H1 (cell line): ENCODE results near the gene PROZ. TPM values are rescaled to one million over a fixed set of nuclear protein-coding genes. Genes with fewer than 3 reads are reported as not detected.
A peak's percentile ranks its signal among the peaks of the same experiment; 100 is the strongest.

Experiments used
- CTCF ChIA-PET: fragments of 300-600 bp; sonication (Branson Sonifier 250); formaldehyde crosslinking; loops from one replicate; lab custom pipeline; 2021; ENCODE audit not compliant: partially characterized antibody; lab: Charles Lee
- POLR2A ChIA-PET: fragments of 300-600 bp; sonication (Branson Sonifier 250); formaldehyde crosslinking; loops from one replicate; lab custom pipeline; 2021; ENCODE audit warnings: inconsistent platforms; ENCODE audit not compliant: partially characterized antibody; lab: Charles Lee
- DNase-seq, 2 experiments: peaks; one replicate each; pipeline versions ENCODE4 v3.0.0 to v3.0.0-alpha.2; 2010 to 2022; ENCODE audit warnings: low spot score in 2 of 2, low read depth in 1 of 2, mixed read lengths in 1 of 2
- FAIRE-seq: peaks from 2 replicates; lab custom pipeline; 2011; peaks lifted over from hg19 to GRCh38; lab: Jason Lieb, UNC
- H2AFZ ChIP-seq: 2 replicates; pipeline ENCODE4 v1.8.1; 2012; ENCODE audit warnings: low read length, inconsistent platforms
- H2AK5ac ChIP-seq: 2 replicates; pipeline ENCODE4 v1.6.1; 2013; ENCODE audit warnings: low read depth, low read length
- H2BK120ac ChIP-seq: replicated peaks from 2 replicates; pipeline ENCODE3; 2013; ENCODE audit warnings: low read depth, low read length, inconsistent platforms
- H2BK12ac ChIP-seq: 2 replicates; pipeline ENCODE4 v1.6.1; 2013; ENCODE audit warnings: low read depth, low read length
- H2BK15ac ChIP-seq: 2 replicates; pipeline ENCODE4 v1.6.1; 2013; ENCODE audit warnings: low read length
- H2BK20ac ChIP-seq: 2 replicates; pipeline ENCODE4 v1.6.1; 2013; ENCODE audit warnings: low read length
- H2BK5ac ChIP-seq: 2 replicates; pipeline ENCODE4 v1.6.1; 2013; ENCODE audit warnings: low read depth, low read length
- H3K14ac ChIP-seq: 2 replicates; pipeline ENCODE4 v1.6.1; 2013; ENCODE audit warnings: inconsistent platforms; ENCODE audit not compliant: insufficient read length
- H3K18ac ChIP-seq: 2 replicates; pipeline ENCODE4 v1.6.1; 2013; ENCODE audit warnings: low read length; ENCODE audit errors: extremely low read depth
- H3K23ac ChIP-seq: 2 replicates; pipeline ENCODE4 v1.6.1; 2013; ENCODE audit warnings: inconsistent platforms; ENCODE audit not compliant: insufficient read length
- H3K23me2 ChIP-seq: 2 replicates; pipeline ENCODE4 v1.6.1; 2013; ENCODE audit warnings: low read depth, low read length
- H3K27ac ChIP-seq: 2 replicates; pipeline ENCODE4 v1.6.1; 2011; ENCODE audit warnings: low read depth, low read length, inconsistent platforms
- H3K27me3 ChIP-seq, 4 experiments: replicated peaks in 1 of 4; 1 replicate in 1 of 4; 2 replicates in 3 of 4; pipeline versions ENCODE4 v1.6.1 to v1.8.1; 2011 to 2013; ENCODE audit warnings: low read length in 3 of 4, mild to moderate bottlenecking in 3 of 4, inconsistent platforms in 2 of 4, mixed read lengths in 2 of 4, moderate library complexity in 1 of 4; ENCODE audit not compliant: control insufficient read depth in 3 of 4, insufficient read depth in 3 of 4; ENCODE audit errors: extremely low read depth in 1 of 4
- H3K36me3 ChIP-seq, 4 experiments: 2 replicates each; pipeline versions ENCODE4 v1.6.1 to v1.8.1; 2011 to 2013; ENCODE audit warnings: mild to moderate bottlenecking in 4 of 4, low read length in 3 of 4, moderate library complexity in 2 of 4, control low read depth in 1 of 4, inconsistent platforms in 1 of 4; ENCODE audit not compliant: insufficient read depth in 4 of 4, control insufficient read depth in 2 of 4
- H3K4ac ChIP-seq: replicated peaks from 2 replicates; pipeline ENCODE3; 2013; ENCODE audit warnings: low read length, low read depth, mixed read lengths, inconsistent platforms; ENCODE audit not compliant: insufficient read length
- H3K4me1 ChIP-seq, 4 experiments: replicated peaks in 1 of 4; 1 replicate in 1 of 4; 2 replicates in 3 of 4; pipeline versions ENCODE4 v1.6.1 to v1.8.1; 2011 to 2013; ENCODE audit warnings: low read length in 3 of 4, inconsistent platforms in 2 of 4, mixed read lengths in 1 of 4; ENCODE audit not compliant: insufficient read depth in 4 of 4, control insufficient read depth in 3 of 4
- H3K4me2 ChIP-seq, 2 experiments: 2 replicates each; pipeline versions ENCODE4 v1.6.1 to v1.8.1; 2011 to 2013; ENCODE audit warnings: low read depth in 2 of 2, low read length in 2 of 2, control low read depth in 1 of 2, inconsistent platforms in 1 of 2, mild to moderate bottlenecking in 1 of 2; ENCODE audit not compliant: insufficient read depth in 1 of 2
- H3K4me3 ChIP-seq, 4 experiments: fragments of 200-600, 300-600 bp in 1 of 4; sonication (generic), shearing (Covaris generic), sonication (Bioruptor Twin) in 1 of 4; 2 replicates each; pipeline versions ENCODE4 v1.5.1 to v1.8.1; 2011 to 2016; ENCODE audit warnings: low read length in 4 of 4, low read depth in 3 of 4, control low read depth in 2 of 4, inconsistent platforms in 2 of 4, mild to moderate bottlenecking in 2 of 4, mixed read lengths in 1 of 4, moderate library complexity in 1 of 4; ENCODE audit not compliant: insufficient read depth in 2 of 4; ENCODE audit errors: extremely low read depth in 1 of 4
- H3K56ac ChIP-seq: replicated peaks from 2 replicates; pipeline ENCODE3; 2013; ENCODE audit warnings: low read depth, mild to moderate bottlenecking, mixed read lengths, low read length, inconsistent platforms; ENCODE audit not compliant: insufficient read length
- H3K79me1 ChIP-seq: 2 replicates; pipeline ENCODE4 v1.6.1; 2013; ENCODE audit warnings: low read depth, low read length, control low read depth
- H3K79me2 ChIP-seq, 2 experiments: 2 replicates each; pipeline versions ENCODE4 v1.6.1 to v1.8.1; 2012 to 2013; ENCODE audit warnings: low read length in 2 of 2, mild to moderate bottlenecking in 2 of 2, inconsistent platforms in 1 of 2; ENCODE audit not compliant: insufficient read depth in 2 of 2, control insufficient read depth in 1 of 2
- H3K9ac ChIP-seq, 4 experiments: replicated peaks in 1 of 4; 1 replicate in 1 of 4; 2 replicates in 3 of 4; pipeline versions ENCODE4 v1.6.1 to v1.8.1; 2011 to 2013; ENCODE audit warnings: low read depth in 3 of 4, low read length in 3 of 4, control low read depth in 2 of 4, mild to moderate bottlenecking in 2 of 4, moderate library complexity in 2 of 4, inconsistent platforms in 1 of 4; ENCODE audit errors: extremely low read depth in 1 of 4
- H3K9me3 ChIP-seq, 2 experiments: 2 replicates each; pipeline versions ENCODE4 v1.6.1 to v1.8.1; 2012 to 2013; ENCODE audit warnings: mild to moderate bottlenecking in 2 of 2, moderate library complexity in 2 of 2, control low read depth in 1 of 2, inconsistent platforms in 1 of 2, low read depth in 1 of 2, low read length in 1 of 2, mixed read lengths in 1 of 2; ENCODE audit not compliant: insufficient read depth in 2 of 2
- H4K20me1 ChIP-seq, 2 experiments: replicated peaks in 1 of 2; 2 replicates each; pipeline versions ENCODE3 to v1.8.1; 2011 to 2013; ENCODE audit warnings: inconsistent platforms in 2 of 2, low read length in 2 of 2, mild to moderate bottlenecking in 1 of 2; ENCODE audit not compliant: insufficient read depth in 2 of 2, control insufficient read depth in 1 of 2
- H4K5ac ChIP-seq: 2 replicates; pipeline ENCODE4 v1.6.1; 2013; ENCODE audit warnings: low read length, low read depth, mixed read lengths, inconsistent platforms; ENCODE audit not compliant: insufficient read length
- H4K8ac ChIP-seq: 2 replicates; pipeline ENCODE4 v1.8.0; 2013; ENCODE audit warnings: mild to moderate bottlenecking, moderate library complexity, low read length, inconsistent platforms; ENCODE audit not compliant: insufficient read depth; ENCODE audit errors: extremely low read depth
- H4K91ac ChIP-seq: replicated peaks from 2 replicates; pipeline ENCODE3; 2013; ENCODE audit warnings: low read length, mixed read lengths, inconsistent platforms; ENCODE audit not compliant: insufficient read length
- ATF2 ChIP-seq: IDR thresholded peaks from 2 replicates; pipeline ENCODE4 v1.6.1; 2012; ENCODE audit warnings: low read length, inconsistent platforms
- BRCA1 ChIP-seq: IDR thresholded peaks from 2 replicates; pipeline ENCODE4 v1.6.1; 2012; ENCODE audit warnings: low read depth, low read length, improper control_type of control experiment
- GABPA ChIP-seq: IDR thresholded peaks from 2 replicates; pipeline ENCODE4 v1.6.1; 2011; ENCODE audit warnings: mild to moderate bottlenecking, low read length, moderate library complexity, borderline replicate concordance; ENCODE audit not compliant: insufficient read depth
- GTF2F1 ChIP-seq: IDR thresholded peaks from 2 replicates; pipeline ENCODE4 v1.6.1; 2012; ENCODE audit warnings: low read depth, low read length, improper control_type of control experiment, borderline replicate concordance
- MAFK ChIP-seq: IDR thresholded peaks from 2 replicates; pipeline ENCODE4 v1.6.1; 2012; ENCODE audit warnings: low read depth, mild to moderate bottlenecking, improper control_type of control experiment, low read length
- POLR2AphosphoS5 ChIP-seq: IDR thresholded peaks from 2 replicates; pipeline ENCODE4 v1.6.1; 2011; ENCODE audit warnings: low read depth, low read length
- TAF7 ChIP-seq: optimal IDR thresholded peaks from 2 replicates; pipeline ENCODE3; 2011; ENCODE audit warnings: low read depth, mild to moderate bottlenecking, inconsistent platforms, low read length, moderate library complexity, borderline replicate concordance
- WGBS, 2 experiments: shearing (Covaris generic) in 1 of 2; methylation state at CpG; one replicate each; pipeline versions ENCODE4 v1.1.6 to v1.1.7; 2013 to 2015; ENCODE audit warnings: low lambda C conversion rate in 2 of 2, mixed read lengths in 2 of 2, inconsistent platforms in 1 of 2, low coverage in 1 of 2, missing lambda C conversion rate in 1 of 2; ENCODE audit not compliant: insufficient replicate concordance in 2 of 2, insufficient coverage in 1 of 2, insufficient read length in 1 of 2; ENCODE audit errors: extremely low coverage in 1 of 2, missing lambda C conversion rate in 1 of 2; 5-methylcytosine and 5-hydroxymethylcytosine counted together
- polyA plus RNA-seq, 7 experiments: library from polyadenylated mRNA; depleted of rRNA in 3 of 7; stranded (reverse) in 5 of 7; unstranded in 2 of 7; fragments of >200 nt in 5 of 7; fragments of 200-250 nt in 2 of 7; gene quantifications; 1 replicate in 5 of 7; 2 replicates in 1 of 7; 4 replicates in 1 of 7; pipeline versions ENCODE4 v1.2.1 to v1.2.3, GENCODE V29; 2011 to 2013; ENCODE audit warnings: missing spikeins in 2 of 7, mixed read lengths in 2 of 7
- total RNA-seq: library from RNA; stranded (reverse); fragmentation: NEBNext Ultra II Directional; extraction: Animal tissue kit (Norgen Biotek cat#: 25700); gene quantifications from 2 replicates; pipeline ENCODE4 v1.2.1, GENCODE V29; 2021

Gene PROZ
- total and polyA plus RNA-seq, 2 of the 8 experiments (the other 6 are each of a cell fraction or from before 2014, with no cell fraction given), result not detected

GRCh38 chr13:113114511-113115362 lies 43.7 kb upstream of the PROZ start:
- Histone ChIP-seq H3K18ac (no peak overlapping the region), H3K79me2 (no peaks in the 10 kb centered on the region), H3K4me2 (no peak overlapping the region), H2BK120ac (no peak overlapping the region), H3K56ac (no peak overlapping the region), H3K14ac (no peak overlapping the region), H3K23ac (no peak overlapping the region), H3K4me3 (no peak overlapping the region), H2AK5ac (no peak overlapping the region), H2BK5ac (no peak overlapping the region), H3K23me2 (peaks cover 8% of the 10 kb centered on the region; the same call in 1 of the 2 replicates), H3K4ac (no peak overlapping the region), H4K8ac (no peak overlapping the region), H2AFZ (no peak overlapping the region), H3K4me1 (peaks cover 0 to under 1% (median 0%) of the 10 kb centered on the region in 4 experiments; a peak in 1 of 7 replicates), H3K36me3 (peaks cover 0 to 5% (median 0%) of the 10 kb centered on the region in 4 experiments; a peak in 2 of 8 replicates), H2BK12ac (no peak overlapping the region), H4K5ac (no peak overlapping the region), H4K91ac (no peak overlapping the region), H2BK15ac (0 out of 2 replicates have a peak overlapping the region, but pooled peaks have one; percentile 12), H2BK20ac (no peak overlapping the region), H4K20me1 (peaks cover 0 to 4% of the 10 kb centered on the region in 2 experiments), H3K9ac (no peak overlapping the region), H3K9me3 (peaks cover 4 to 6% of the 10 kb centered on the region in 2 experiments; a peak in 2 of 4 replicates), H3K27me3 (peaks cover 14 to 15% (median 15%) of the 10 kb centered on the region in 4 experiments; a peak in 6 of 7 replicates), H3K27ac (no peak overlapping the region), H3K79me1 (no peaks in the 10 kb centered on the region)
- peak in 1 of 2 experiments; percentile 37 for DNase-seq
- POLR2A ChIA-PET, result interaction anchor here (1.1 kb wide), 1 partner anchor 15 kb away, joined by 4 read pairs; no protein-coding TSS in a partner anchor
- CTCF ChIA-PET, result interaction anchor here (1.0 to 2.1 kb wide), 6 partner anchors 10 to 161 kb away, joined by 3 to 13 read pairs (median 4); no protein-coding TSS in a partner anchor
- WGBS, 2 experiments, result 91% methylated on average over 17 of the region's 17 CpGs; no CpG with 5 or more reads in 1 of the 2 experiments
- FAIRE-seq, result no peak
- TF ChIP-seq GTF2F1 (no peak), TAF7 (no peak), BRCA1 (no peak), GABPA (no peak), POLR2AphosphoS5 (no peak), ATF2 (no peak), MAFK (no peak)
